CD14-positive monocyte (primary cell): ENCODE measurements around the gene SEPHS2. TPM values are rescaled to one million over a fixed set of nuclear protein-coding genes. Genes with fewer than 3 reads are reported as not detected.
A peak's percentile ranks its signal among the peaks of the same experiment; 100 is the strongest.

Experiments
- DNase-seq, 3 donors: peaks; one replicate each; pipeline ENCODE4 v3.0.0-alpha.2; 2011 to 2022
- H2AFZ ChIP-seq: 2 replicates; pipeline ENCODE4 v1.6.0; 2012; ENCODE audit warnings: mild to moderate bottlenecking, low read depth, low read length, inconsistent platforms; ENCODE audit not compliant: insufficient read depth, poor library complexity, severe bottlenecking
- H3K27ac ChIP-seq, 2 donors: 1 replicate in 1 of 2; 2 replicates in 1 of 2; pipeline ENCODE4 v1.5.1; 2012 to 2013; ENCODE audit warnings: low read length in 2 of 2, control low read depth in 1 of 2, inconsistent platforms in 1 of 2, low read depth in 1 of 2, mild to moderate bottlenecking in 1 of 2
- H3K27me3 ChIP-seq, 2 donors: one replicate each; pipeline versions ENCODE4 v1.6.0 to v1.6.1; 2011 to 2013; ENCODE audit warnings: low read length in 2 of 2; ENCODE audit not compliant: control insufficient read depth in 2 of 2, insufficient read depth in 2 of 2
- H3K36me3 ChIP-seq, 2 donors: replicated peaks in 1 of 2; 1 replicate in 1 of 2; 2 replicates in 1 of 2; pipeline versions ENCODE4 v1.5.1 to v1.6.1; 2012 to 2013; ENCODE audit warnings: low read length in 2 of 2, control low read depth in 1 of 2, inconsistent platforms in 1 of 2, mild to moderate bottlenecking in 1 of 2; ENCODE audit not compliant: insufficient read depth in 2 of 2, control insufficient read depth in 1 of 2
- H3K4me1 ChIP-seq, 2 donors: 1 replicate in 1 of 2; 2 replicates in 1 of 2; pipeline versions ENCODE4 v1.5.1 to v1.6.1; 2012 to 2013; ENCODE audit warnings: low read length in 2 of 2, control low read depth in 1 of 2, inconsistent platforms in 1 of 2, mild to moderate bottlenecking in 1 of 2, moderate library complexity in 1 of 2; ENCODE audit not compliant: insufficient read depth in 2 of 2, control insufficient read depth in 1 of 2
- H3K4me2 ChIP-seq: replicated peaks from 2 replicates; pipeline ENCODE3; 2012; ENCODE audit warnings: low read length, moderate library complexity, mild to moderate bottlenecking; ENCODE audit not compliant: poor library complexity, severe bottlenecking; ENCODE audit errors: extremely low read depth
- H3K4me3 ChIP-seq, 3 experiments: fragments of 200-600 bp in 1 of 3; sonication (generic) in 1 of 3; replicated peaks in 1 of 3; 1 replicate in 2 of 3; 2 replicates in 1 of 3; pipeline ENCODE4 v1.5.1; 2011 to 2013; ENCODE audit warnings: low read length in 3 of 3, mild to moderate bottlenecking in 3 of 3, control low read depth in 2 of 3, low read depth in 2 of 3, inconsistent platforms in 1 of 3, moderate library complexity in 1 of 3
- H3K79me2 ChIP-seq: 2 replicates; pipeline ENCODE4 v1.6.0; 2012; ENCODE audit warnings: mild to moderate bottlenecking, control low read depth, inconsistent platforms, low read length, moderate library complexity; ENCODE audit not compliant: insufficient read depth
- H3K9ac ChIP-seq: 2 replicates; pipeline ENCODE4 v1.6.0; 2017; ENCODE audit warnings: low read length, mild to moderate bottlenecking; ENCODE audit not compliant: insufficient read depth, poor library complexity, severe bottlenecking
- H3K9me3 ChIP-seq, 2 donors: replicated peaks in 1 of 2; 1 replicate in 1 of 2; 2 replicates in 1 of 2; pipeline versions ENCODE4 v1.5.1 to v1.6.1; 2012 to 2013; ENCODE audit warnings: low read length in 2 of 2, control low read depth in 1 of 2; ENCODE audit not compliant: control insufficient read depth in 1 of 2, insufficient read depth in 1 of 2
- H4K20me1 ChIP-seq: 2 replicates; pipeline ENCODE4 v1.6.0; 2012; ENCODE audit warnings: mild to moderate bottlenecking, low read length, control low read depth, moderate library complexity; ENCODE audit not compliant: insufficient read depth
- H3K27ac Mint-ChIP-seq, 7 donors: one replicate each; pipeline ENCODE4 v1.8.0; 2020; ENCODE audit warnings: mild to moderate bottlenecking in 7 of 7, mixed read lengths in 7 of 7, moderate library complexity in 6 of 7, inconsistent platforms in 2 of 7
- H3K27me3 Mint-ChIP-seq, 3 donors: one replicate each; pipeline ENCODE4 v1.8.0; 2021 to 2022; ENCODE audit warnings: low read depth in 3 of 3, mild to moderate bottlenecking in 3 of 3, mixed read lengths in 3 of 3, moderate library complexity in 3 of 3, inconsistent platforms in 1 of 3
- H3K36me3 Mint-ChIP-seq, 2 donors: one replicate each; pipeline ENCODE4 v1.8.0; 2020; ENCODE audit warnings: mixed read lengths in 2 of 2, inconsistent platforms in 1 of 2, mild to moderate bottlenecking in 1 of 2
- H3K4me1 Mint-ChIP-seq: one replicate; pipeline ENCODE4 v1.8.0; 2020; ENCODE audit warnings: mild to moderate bottlenecking, mixed read lengths
- H3K4me3 Mint-ChIP-seq, 2 donors: one replicate each; pipeline ENCODE4 v1.8.0; 2020; ENCODE audit warnings: mild to moderate bottlenecking in 2 of 2, mixed read lengths in 2 of 2, moderate library complexity in 1 of 2
- H3K9me3 Mint-ChIP-seq, 7 donors: one replicate each; pipeline ENCODE4 v1.8.0; 2020 to 2022; ENCODE audit warnings: mixed read lengths in 7 of 7, mild to moderate bottlenecking in 6 of 7, moderate library complexity in 6 of 7, inconsistent platforms in 2 of 7
- WGBS: methylation state at CpG from one replicate; pipeline ENCODE4 v1.1.5; 2013; ENCODE audit warnings: missing lambda C conversion rate; ENCODE audit not compliant: insufficient coverage; 5-methylcytosine and 5-hydroxymethylcytosine counted together
- intact Hi-C, 2 donors: fragments of 100-400 bp; cut with micrococcal nuclease; formaldehyde crosslinking; loops; one replicate each; pipeline versions ENCODE4 v1.15.0 to v1.15.1; 2023
- polyA plus RNA-seq, 3 donors: library from polyadenylated mRNA; depleted of rRNA in 1 of 3; unstranded in 2 of 3; stranded (reverse) in 1 of 3; fragments of 300-500 nt in 2 of 3; fragments of >200 nt in 1 of 3; fragmentation: Illumina TruSeq in 2 of 3; gene quantifications; 1 replicate in 2 of 3; 2 replicates in 1 of 3; pipeline ENCODE4 v1.2.3, GENCODE V29; 2012 to 2021
- TF ChIP-seq, protein P1 (sequence below): fragments of 200-600 bp; IDR thresholded peaks from one replicate; pipeline ENCODE4 v1.8.0; 2022; ENCODE audit warnings: antibody characterized with exemption, mild to moderate bottlenecking

SEPHS2 gene
- polyA plus RNA-seq, 3 donors: 12.8 to 56.4 (median 54.2) TPM

DNA sequence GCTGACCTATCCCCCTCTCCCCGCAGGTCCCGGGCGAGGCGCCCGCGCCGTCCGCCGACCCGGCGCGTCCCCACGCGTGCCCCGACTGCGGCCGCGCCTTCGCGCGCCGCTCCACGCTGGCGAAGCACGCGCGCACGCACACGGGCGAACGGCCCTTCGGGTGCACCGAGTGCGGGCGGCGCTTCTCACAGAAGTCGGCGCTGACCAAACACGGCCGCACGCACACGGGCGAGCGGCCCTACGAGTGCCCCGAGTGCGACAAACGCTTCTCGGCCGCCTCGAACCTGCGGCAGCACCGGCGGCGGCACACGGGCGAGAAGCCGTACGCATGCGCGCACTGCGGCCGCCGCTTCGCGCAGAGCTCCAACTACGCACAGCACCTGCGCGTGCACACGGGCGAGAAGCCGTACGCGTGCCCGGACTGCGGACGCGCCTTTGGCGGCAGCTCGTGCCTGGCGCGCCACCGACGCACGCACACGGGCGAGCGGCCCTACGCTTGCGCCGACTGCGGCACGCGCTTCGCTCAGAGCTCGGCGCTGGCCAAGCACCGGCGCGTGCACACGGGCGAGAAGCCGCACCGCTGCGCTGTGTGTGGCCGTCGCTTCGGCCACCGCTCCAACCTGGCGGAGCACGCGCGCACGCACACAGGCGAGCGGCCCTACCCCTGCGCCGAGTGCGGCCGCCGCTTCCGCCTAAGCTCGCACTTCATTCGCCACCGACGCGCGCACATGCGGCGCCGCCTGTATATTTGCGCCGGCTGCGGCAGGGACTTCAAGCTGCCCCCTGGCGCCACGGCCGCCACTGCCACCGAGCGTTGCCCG lies 27.9 kb downstream of the SEPHS2 start:
- peak overlapping the region; percentile 66 to 73 for H3K4me3 Mint-ChIP-seq
- intact Hi-C loops: no loop called here
- H3K36me3 Mint-ChIP-seq: peaks cover 19 to 34% of the 10 kb centered on the region in 2 donors
- H3K27me3 Mint-ChIP-seq: peaks cover 0 to 2% (median 1%) of the 10 kb centered on the region in 3 donors
- H4K20me1 ChIP-seq: no peaks in the 10 kb centered on the region
- peaks cover 2 to 8% of the 10 kb centered on the region in 2 donors for H3K36me3 ChIP-seq
- DNase-seq: peak; percentile 90 to 92 (median 91)
- H3K79me2 ChIP-seq: no peaks in the 10 kb centered on the region
- no peaks in the 10 kb centered on the region for H3K9me3 Mint-ChIP-seq
- peak overlapping the region; percentile 55 to 72 for H3K27ac ChIP-seq
- whole genome bisulfite sequencing: under 1% methylated on average over 140 of the region's 140 CpGs
- peak overlapping the region; percentile 93 for H3K4me2 ChIP-seq
- H3K27me3 ChIP-seq: no peaks in the 10 kb centered on the region
- H3K4me3 ChIP-seq: peak overlapping the region; percentile 30 to 77 (median 66)
- TF ChIP-seq, protein P1, sequence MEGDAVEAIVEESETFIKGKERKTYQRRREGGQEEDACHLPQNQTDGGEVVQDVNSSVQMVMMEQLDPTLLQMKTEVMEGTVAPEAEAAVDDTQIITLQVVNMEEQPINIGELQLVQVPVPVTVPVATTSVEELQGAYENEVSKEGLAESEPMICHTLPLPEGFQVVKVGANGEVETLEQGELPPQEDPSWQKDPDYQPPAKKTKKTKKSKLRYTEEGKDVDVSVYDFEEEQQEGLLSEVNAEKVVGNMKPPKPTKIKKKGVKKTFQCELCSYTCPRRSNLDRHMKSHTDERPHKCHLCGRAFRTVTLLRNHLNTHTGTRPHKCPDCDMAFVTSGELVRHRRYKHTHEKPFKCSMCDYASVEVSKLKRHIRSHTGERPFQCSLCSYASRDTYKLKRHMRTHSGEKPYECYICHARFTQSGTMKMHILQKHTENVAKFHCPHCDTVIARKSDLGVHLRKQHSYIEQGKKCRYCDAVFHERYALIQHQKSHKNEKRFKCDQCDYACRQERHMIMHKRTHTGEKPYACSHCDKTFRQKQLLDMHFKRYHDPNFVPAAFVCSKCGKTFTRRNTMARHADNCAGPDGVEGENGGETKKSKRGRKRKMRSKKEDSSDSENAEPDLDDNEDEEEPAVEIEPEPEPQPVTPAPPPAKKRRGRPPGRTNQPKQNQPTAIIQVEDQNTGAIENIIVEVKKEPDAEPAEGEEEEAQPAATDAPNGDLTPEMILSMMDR: peak; percentile 19
- H3K27ac Mint-ChIP-seq: peak overlapping the region in 1 of 7 donors; percentile 33
- peaks cover 13 to 22% of the 10 kb centered on the region in 2 donors for H3K4me1 ChIP-seq
- no peaks in the 10 kb centered on the region for H3K9me3 ChIP-seq
- peaks cover 14% of the 10 kb centered on the region for H3K4me1 Mint-ChIP-seq
- H3K9ac ChIP-seq: peak overlapping the region; percentile 63
- peak overlapping the region; percentile 90 for H2AFZ ChIP-seq

DNA sequence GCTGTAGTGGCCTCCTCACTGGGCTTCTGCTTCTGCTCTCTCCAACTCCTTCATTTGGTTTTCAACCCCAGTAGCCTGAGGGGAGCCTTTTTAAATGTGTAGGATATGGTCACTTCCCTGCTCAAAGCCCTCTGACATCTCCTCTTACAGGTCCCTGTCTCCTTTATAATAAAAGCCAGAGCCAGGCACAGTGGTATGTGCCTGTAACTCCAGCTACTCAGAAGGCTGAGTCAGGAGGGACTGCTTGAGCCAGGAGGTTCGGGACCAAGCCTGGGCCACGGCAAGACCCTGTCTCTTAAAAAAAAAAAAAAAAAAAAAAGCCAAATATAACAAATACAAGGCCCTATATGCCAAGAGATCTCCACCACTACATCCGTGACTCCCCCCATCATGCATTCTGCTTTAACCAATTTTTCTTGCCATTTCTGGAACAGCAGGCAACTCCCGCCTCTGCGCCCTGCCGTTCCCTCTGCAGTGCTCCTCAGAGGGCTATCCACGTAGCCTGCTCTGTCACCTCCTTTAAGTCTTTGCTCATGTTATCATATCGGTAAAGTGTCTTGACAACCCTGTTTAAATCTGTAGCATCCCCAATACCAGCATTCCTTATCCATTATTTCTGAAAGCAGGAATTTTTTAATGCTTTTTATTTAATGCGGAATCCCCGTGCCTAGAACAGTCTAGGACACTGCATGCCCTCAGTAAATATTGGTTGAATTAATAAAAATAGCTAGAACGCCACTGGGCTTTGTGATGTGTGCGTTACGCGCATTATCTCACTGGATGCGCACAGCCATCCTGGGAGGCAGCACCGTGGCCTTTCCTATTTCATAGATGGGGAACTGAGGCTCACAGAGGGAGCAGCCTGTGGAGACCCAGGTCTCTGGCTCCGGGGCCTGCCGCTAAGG lies 28.8 kb downstream of the SEPHS2 start:
- DNase-seq: no peak
- intact Hi-C loops: no loop called here

More for the DNA sequence above, 28.8 kb downstream of the SEPHS2 start:
- Histone ChIP-seq H3K27ac (peak overlapping the region in 1 of 2 donors; percentile 72), H3K4me1 (peaks cover 13 to 22% of the 10 kb centered on the region in 2 donors), H3K36me3 (peaks cover 0 to 13% of the 10 kb centered on the region in 2 donors), H2AFZ (peak overlapping the region; percentile 90), H3K27me3 (no peaks in the 10 kb centered on the region), H3K4me3 (peak overlapping the region; percentile 30 to 77 (median 66)), H4K20me1 (no peaks in the 10 kb centered on the region), H3K9ac (peak overlapping the region; percentile 63), H3K9me3 (no peaks in the 10 kb centered on the region), H3K4me2 (peak overlapping the region; percentile 93), H3K79me2 (no peaks in the 10 kb centered on the region)
- Mint-ChIP-seq H3K9me3 (no peaks in the 10 kb centered on the region), H3K36me3 (peaks cover 20 to 26% of the 10 kb centered on the region in 2 donors), H3K27ac (no peak overlapping the region), H3K27me3 (peaks cover 0 to 2% (median 1%) of the 10 kb centered on the region in 3 donors), H3K4me3 (peak overlapping the region; percentile 43 to 61), H3K4me1 (peaks cover 17% of the 10 kb centered on the region)
- 68% methylated on average over 14 of the region's 18 CpGs for WGBS
- TF ChIP-seq, protein P1: no peak
